GM19468 (cell line): ENCODE measurements around the gene AGRN.
"Not testable (repeated sequence)": the region's sequence is repeated elsewhere in the genome, so short reads cannot be mapped to it uniquely, and the experiment has no call there.

Experiments used
- ATAC-seq: cut with Tn5 transposase; IDR thresholded peaks from one replicate; pipeline ENCODE4 v1.9.1; 2021; ENCODE audit warnings: mild to moderate bottlenecking, moderate library complexity, moderate number of reproducible peaks; ENCODE audit not compliant: unreplicated experiment; ENCODE audit errors: extremely low read depth

The AGRN gene

DNA sequence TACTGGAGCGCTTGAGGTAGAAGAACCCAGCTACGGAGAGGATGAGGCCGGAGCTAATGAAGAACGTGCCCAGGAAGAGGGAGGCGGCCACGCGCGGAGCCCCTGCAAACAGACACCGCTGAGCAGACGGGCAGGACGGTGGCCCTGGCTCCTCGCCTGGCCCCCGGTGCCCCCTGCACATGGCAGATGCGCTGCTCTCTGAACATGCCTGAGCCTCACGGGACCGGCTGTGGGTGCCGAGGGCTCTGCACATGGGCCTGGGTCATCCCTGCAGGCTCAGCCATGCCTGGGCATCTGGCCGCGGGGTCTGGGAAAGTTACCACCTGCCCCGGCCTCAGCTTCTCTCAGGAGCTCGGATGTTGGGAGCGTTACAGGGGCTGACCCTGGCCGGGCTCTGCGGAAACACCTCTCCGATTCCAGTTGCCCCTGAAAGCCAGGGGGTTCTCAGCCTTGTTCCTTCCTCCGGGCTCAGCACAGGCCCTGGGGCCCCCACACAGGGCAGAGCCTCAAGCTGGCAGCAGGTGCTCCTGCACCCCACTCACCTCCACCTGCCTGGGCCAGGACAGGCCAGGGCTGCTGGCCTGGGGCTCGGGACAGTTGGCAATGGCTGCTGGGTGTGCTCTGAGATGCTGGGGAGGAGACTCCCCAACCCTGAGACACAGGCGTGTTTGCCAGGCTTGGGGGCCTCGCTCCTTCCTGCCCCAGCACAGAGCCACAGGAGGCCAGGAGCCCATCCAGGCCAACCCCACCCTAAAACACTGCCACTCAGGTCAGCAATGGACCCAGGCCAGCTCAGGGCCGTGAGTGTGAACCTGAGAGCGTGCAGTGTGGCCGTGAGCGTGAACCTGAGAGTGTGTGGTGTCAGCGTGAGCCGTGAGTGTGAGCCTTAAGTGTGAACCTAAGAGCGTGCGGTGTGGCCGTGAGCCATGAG is 66.3 kb downstream of the AGRN start:
- ATAC-seq = no peak

- ATAC-seq = no peak
Measured at GRCh38 chr1:1086911-1087341, 67.0 kb downstream of the AGRN start.

- no peak for ATAC-seq
Measured at GRCh38 chr1:1087351-1088028, 67.6 kb downstream of the AGRN start.

- no peak for ATAC-seq
Measured at GRCh38 chr1:1088029-1088800, 68.3 kb downstream of the AGRN start.

- ATAC-seq = no peak
Measured at GRCh38 chr1:1088801-1089680, 69.1 kb downstream of the AGRN start.

DNA sequence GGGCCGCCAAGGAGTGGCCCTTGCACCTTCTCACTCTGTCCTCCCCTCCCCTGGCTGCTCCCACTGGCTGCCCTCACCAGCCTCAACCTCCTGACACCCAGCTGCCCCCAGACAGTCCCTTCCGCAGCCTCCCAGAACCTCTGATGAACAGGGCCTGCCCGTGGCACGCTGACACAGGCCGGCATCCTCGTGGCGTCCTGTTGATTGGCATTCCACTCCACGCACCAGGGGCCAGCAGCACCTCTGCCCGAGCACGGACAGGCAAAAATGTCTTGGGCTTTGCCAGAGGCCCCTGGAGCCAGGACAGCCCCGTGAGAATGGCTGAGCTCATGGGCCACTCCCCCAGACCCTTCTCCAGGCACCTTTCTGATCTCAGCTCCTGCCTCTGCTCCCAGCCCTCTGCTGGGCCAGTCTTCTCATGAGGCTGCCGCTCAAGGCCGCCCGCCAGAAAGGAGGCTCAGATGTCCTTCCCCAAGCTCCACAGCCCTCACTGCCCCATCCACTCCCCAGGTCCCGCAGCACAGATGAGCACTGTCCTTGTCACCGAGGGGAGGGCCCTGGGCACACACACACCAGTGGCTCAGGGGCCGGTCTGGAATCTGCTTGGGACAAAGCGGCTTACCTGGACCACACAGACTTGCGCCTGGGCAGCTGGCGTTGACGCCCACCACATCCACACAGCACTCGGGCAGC is 70.0 kb downstream of the AGRN start:
- no peak for ATAC-seq

DNA sequence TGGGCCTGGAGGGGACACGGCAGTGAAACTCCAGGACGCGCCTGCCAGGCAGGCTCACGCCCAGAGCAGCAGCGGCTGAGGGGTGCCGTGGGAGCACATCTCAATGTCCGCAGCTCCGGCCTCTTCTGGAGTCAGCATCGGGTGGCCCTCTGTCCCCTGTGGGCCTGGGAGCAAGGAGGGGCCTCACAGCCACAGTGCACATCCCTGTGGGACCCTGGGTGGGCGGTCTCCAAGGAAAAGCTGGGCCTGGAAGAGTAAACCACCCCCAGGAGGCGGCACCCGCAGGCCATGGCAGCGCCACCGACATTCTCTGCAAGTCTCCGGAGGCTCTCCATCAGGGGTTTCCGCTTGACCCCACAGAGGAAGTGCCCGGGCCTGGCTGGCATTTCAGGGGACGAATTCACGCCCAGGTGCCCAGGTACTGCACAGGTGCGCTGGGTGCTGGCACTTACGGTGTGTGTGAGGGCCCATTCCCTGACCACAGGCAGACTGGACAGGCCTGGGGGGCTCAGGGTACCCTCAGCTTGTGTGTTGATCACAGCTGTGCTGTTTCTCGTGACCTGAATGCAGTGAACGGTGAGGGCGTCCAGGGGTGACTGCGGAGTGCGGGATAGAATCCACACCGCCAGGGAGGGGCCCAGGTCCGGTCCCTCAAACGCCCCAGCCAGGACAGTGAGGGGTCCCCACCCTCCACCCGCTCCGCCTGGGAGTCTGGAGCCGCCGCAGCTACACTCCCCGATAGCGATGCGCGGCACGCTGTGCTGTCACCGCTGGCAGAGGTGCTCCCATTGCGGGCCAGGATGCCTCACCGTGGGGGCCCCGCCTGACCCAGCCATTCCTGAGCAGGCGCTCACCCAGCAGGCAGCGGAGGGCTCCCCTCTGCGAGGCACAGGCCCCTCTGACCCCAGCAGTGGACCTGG is 70.8 kb downstream of the AGRN start:
- no peak for ATAC-seq

DNA sequence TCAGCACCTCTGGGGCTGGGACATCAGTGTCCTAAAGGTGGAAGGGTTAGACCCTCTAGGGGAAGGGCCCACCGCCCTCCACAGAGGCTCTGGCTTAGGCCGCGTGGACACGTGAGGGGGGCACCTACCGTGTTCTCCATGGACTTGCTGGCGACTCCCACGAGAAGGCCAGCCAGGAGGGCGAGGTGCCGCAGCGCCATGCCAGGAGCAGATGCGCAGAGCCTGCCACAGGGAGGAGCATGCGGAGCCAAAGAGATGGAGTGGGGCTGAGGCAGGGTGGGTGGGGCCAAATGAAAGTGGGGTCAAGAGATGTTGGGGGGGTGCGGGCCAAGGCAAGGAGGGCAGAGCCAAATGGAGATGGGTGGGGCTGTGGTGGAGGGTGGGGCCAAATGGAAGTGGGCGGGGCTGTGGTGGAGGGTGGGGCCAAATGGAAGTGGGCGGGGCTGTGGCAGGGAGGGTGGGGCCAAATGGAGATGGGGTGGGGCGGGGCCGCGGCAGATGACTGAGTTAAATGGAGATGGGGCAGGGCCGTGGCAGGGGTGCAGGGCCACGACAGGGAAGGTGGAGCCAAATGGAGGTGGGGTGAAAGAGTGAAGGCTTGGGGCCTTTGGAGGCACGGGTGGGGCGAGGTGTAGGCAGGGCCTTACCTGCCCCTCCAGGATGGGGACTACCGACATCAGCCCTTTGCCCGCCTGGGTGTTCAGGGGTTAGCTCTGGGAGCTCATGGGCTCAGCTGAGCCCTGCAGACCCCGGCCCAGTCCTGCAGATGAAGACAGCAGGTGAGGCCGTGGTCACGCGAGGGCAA is 71.6 kb downstream of the AGRN start:
- ATAC-seq = no peak

GRCh38 chr1:1092149-1092855 is 72.4 kb downstream of the AGRN start:
- ATAC-seq = no peak

DNA sequence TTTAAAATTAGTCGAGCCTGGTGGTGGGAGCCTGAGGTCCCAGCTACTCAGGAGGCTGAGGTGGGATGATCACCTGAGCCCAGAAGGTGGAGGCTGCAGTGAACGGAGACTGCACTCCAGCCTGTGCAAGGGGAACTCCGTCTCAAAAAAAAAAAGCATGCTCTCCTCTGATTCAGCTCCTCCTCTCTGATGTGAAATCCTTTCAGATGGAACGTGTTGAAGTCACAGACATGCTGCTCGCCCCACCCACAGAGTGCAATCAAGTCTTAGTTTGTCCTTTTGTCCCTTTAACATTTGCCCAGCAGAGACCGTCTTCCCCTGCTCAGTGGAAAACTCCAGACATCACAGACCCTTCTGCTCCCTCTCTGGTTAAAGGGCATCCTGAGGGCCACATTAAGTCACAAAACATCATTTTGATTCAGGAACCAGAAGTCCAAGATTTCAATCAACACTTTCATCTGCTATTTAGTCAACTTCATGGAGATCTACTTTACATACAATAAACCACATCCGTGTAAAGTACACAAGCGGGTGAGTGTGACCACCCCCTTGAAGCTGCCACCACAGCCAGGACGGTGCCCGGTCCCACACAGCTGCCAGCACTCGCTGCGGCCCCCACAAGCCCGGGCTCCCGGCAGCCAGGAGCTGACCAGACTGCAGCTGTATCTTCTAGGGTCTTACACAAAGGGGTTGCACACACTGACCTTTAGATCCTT is 73.1 kb downstream of the AGRN start:
- no peak for ATAC-seq

GRCh38 chr1:1093610-1093943 is 73.7 kb downstream of the AGRN start:
- no peak for ATAC-seq

GRCh38 chr1:1094981-1095380 is 75.1 kb downstream of the AGRN start:
- no peak for ATAC-seq

GRCh38 chr1:1096136-1096535 is 76.2 kb downstream of the AGRN start:
- not testable (repeated sequence) for ATAC-seq

DNA sequence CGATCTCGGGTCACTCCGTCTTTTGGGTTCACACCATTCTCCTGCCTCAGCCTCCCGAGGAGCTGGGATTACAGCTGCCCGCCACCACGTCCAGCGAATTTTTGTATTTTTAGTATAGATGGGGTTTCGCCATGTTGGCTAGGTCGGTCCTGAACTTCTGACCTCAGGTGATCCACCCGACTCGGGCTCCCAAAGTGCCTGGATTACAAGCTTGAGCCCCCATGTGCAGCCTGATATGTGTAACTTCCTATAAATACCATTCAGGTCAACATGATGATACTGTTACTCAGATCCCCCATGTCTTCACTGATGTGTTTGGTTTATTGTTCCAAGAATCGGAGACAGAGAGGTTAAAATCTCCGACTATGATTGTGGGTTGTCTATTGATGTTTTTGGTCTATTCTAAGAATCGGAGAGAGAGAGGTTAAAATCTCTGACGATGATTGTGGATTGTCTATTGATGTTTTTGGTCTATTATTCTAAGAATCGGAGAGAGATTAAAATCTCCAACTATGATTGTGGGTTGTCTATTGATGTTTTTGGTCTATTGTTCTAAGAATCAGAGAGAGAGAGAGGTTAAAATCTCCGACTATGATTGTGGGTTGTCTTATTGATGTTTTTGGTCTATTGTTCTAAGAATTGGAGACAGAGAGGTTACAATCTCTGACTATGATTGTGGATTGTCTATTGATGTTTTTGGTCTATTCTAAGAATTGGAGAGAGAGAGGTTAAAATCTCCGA is 78.9 kb downstream of the AGRN start:
- ATAC-seq = no peak

DNA sequence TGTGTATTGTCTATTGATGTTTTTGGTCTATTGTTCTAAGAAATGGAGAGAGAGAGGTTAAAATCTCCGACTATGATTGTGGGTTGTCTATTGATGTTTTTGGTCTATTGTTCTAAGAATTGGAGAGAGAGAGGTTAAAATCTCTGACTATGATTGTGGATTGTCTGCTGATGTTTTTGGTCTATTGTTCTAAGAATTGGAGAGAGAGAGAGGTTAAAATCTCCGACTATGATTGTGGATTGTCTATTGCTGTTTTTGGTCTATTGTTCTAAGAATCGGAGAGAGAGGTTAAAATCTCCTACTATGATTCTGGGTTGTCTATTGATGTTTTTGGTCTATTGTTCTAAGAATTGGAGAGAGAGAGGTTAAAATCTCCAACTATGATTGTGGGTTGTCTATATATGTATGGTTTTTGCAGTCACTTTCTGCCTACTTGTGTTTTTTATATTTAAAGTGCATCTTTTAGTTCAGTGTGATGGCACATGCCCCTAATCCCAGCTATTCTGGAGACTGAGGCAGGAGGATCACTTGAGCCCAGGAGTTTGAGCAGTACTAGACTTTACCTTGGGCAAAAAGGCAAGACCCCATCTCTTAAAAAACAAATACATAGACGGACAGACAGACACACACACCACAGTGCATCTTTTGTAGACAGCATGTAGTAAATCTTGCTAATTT is 79.7 kb downstream of the AGRN start:
- ATAC-seq = no peak
